Inflammatory macrophage treated with lipopolysaccharide for 1 hour (primary cell): ENCODE measurements around the gene CLDN5.

Experiments used
- DNase-seq, 2 donors: peaks; one replicate each; pipeline ENCODE4 v3.0.0-alpha.2; 2020 to 2022

The CLDN5 gene

DNA sequence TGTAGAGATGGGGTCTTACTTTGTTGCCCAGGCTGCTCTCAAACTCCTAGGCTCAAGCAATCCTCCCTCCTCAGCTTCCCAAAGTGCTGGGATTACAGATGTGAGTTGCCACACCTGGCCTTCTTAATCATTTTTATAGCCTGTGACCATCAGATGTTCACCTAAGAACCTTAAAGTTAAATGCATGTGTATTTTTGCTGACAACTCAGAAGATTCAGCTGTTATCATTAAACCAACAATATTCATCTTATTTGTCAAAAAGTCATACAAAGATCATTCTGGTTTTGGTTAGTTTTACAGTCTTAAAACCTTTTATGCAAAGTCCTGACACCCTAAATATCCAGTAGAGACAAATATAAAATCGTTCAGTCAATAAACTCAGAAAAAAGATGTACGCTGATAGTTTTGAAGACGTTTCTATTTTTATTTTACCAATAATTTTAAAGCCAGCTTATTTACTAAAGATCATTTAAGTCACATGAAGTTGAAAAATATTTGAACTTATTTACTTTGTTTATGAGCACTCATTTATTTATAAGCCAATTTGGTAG is 22.2 kb downstream of the CLDN5 start:
- DNase-seq: no peak

DNA sequence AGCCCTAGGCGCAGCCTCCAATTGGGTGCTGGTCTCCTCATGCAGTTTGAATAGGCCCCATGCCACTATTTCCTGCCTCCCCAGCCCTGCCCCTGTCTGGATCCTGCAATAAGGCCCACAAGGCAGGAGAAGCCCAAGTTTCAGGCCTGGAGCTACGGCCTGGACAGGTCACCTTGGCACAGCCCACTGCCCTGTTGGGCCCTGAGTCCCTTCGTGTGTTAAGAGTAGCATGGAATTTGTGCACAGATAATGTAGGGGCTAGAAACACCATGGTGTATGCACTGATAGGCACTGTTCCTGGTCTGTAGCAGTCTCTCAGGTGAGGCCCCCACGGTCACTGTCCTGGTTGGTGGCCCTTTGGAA is 24.3 kb downstream of the CLDN5 start:
- no peak for DNase-seq

DNA sequence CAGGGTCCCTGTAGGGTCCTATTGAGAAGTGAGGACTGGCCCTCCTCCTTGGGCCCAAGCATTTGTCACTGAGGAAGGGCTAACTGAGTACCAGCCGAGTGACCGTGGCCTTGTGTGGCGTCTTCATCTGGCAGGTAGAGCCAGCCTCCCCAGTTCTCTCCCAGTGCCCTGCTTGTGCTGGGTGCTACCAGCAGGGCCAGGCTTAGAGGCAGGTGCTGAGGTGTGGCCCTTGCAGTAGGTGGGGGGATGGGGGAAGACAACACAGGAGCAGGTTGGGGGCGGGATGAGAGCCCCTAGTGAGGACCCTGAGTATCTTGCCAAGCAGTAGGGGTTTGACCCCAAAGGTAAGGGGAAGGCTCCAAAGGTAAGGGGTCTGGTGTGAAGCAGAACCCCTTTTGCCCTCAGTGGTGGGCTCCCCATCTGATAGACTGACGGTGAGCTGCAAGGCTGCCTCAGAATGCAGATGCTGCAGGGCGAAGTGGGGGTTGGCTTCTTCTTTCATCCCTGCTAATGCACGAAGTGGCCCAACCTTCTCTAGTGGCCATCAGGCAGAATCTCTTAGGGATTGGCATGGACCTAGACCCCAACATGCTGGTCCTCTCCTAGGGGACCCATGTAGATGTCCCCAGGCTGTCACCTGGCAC is 24.9 kb downstream of the CLDN5 start:
- no peak for DNase-seq

DNA sequence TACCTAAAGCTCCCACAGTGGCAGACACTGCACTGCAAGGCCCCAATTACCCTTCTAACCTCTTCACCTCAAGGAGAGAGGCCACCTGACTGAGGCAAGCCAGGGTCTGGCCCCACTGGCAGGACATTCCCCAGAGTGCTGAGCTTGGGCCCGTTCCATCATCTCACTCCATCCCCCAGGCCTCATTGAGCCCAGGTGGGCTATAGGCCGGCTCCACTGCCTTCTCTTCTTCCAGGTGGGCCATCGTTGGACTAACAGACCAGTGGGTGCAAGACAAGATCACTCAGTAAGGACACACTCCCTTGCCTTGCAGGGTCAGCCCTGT is 25.4 kb downstream of the CLDN5 start:
- DNase-seq: no peak

DNA sequence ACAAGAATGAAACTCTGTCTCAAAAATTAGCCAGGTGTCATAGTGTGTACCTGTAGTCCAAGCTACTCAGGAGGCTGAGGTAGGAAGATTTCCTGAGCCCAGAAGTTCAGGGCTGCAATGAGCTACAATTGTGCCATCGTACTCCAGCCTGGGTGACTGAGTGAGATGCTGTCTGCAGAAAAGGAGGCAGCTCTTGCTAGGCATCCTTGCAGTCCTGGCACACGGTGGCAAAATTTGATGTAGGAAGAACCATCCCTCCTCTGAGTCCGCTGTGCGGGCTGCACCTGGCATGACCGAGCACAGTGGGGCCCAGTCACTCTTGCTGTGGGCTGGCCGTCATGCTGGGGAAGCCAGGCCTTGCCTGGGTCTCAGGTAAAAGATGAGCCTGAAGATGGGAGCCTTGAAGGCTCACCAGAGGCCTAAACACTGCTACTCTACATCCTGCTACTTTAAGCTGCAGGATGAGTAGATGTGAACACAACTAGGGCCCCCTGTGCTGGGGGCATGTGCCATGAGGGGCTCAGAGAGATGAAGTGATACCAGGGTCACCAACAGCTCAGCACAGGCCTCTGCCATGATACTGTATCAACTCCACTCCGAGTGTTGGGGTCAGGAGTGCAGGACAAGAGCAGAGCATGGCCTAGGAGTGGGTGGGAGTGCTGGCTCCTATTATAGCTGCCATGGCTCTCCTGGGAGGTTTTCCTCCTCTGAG is 25.9 kb downstream of the CLDN5 start:
- no peak for DNase-seq

DNA sequence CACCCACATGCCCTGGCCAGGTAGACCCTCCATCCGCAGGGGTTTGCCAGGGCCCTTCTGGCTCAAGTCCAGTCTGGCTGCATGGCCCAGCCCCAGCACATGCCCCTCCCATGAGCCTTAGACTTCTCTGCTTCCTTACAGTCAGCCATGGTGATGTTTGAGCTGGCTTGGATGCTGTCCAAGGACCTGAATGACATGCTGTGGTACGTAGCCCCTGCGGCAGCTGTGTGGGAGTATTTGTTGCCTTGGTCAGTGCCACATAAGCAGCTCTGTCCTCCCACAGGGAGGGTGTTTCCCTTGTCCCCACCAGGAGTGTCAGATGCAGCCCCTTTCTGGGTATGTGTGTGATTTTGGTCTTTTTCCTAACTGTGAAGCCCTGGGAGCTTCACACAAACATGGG is 27.0 kb downstream of the CLDN5 start:
- DNase-seq: no peak

DNA sequence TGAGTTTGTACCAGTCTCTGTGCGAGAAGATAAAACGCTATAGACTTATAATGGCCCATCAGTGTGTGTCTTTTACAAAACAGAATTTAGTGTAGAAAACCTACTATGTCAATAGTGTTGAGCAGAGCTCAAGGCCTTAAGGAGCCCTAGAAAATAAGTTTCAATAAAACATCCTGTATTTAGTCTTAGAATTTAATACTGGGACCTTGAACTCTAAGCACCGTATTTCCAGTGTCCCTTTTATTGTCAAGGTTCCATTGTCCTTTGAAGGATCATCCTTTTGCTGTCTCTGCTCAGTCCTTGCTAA is 27.9 kb downstream of the CLDN5 start:
- DNase-seq: no peak

DNA sequence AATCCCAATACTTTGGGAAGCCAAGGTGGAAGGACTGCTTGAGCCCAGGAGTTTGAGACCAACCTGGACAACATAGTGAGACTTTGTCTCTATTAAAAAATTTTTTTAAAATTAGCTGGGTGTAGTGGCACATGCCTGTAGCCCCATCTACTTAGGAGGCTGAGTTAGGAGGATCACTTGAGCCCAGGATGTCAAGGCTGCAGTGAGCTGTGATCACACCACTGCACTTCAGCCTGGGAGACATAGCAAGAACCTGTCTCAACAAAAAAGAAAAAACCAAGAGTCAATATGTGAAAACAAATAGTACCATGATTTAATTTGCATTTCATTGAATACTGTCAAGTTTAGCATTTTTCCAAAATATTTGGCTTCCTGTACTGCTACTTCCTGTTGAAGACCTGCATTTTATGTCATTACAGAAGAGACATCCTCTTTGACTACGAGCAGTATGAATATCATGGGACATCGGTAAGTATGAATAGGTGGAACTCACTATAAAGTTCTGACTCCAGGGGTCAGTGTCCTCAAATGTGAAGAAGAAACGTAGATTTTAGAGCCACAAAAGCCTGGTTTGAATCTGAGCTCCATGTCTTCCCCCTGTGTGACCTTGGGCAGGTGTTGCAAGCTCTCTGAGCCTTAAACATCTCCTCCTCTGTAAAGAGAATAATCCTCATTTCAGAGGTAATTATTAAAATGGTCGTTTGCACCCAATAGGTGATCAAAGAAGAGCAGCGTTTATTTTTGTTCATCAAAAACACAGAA is 28.5 kb downstream of the CLDN5 start:
- DNase-seq: no peak

DNA sequence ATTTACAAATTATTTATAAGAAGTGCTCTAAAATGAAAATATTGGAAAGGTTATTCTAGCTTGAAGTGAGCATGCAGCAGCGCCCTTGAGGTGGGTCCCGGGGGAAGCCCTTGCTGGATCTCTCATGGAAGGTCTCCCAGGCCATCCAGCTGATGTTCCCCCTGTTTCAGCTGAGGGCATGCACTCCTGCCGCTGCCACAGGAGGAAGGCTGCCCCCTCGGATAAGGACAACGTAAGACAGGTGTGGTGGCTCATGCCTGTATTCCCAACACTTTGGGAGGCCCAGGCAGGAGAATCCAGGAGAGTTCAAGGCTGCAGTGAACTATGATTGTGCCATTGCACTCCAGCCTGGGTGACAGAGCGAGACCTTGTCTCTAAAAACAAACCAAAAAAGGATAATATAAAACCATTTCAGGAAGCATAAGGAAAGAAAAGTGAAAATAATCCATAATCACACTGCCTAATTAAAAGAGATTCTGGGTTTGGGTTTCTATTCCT is 29.5 kb downstream of the CLDN5 start:
- DNase-seq: no peak

DNA sequence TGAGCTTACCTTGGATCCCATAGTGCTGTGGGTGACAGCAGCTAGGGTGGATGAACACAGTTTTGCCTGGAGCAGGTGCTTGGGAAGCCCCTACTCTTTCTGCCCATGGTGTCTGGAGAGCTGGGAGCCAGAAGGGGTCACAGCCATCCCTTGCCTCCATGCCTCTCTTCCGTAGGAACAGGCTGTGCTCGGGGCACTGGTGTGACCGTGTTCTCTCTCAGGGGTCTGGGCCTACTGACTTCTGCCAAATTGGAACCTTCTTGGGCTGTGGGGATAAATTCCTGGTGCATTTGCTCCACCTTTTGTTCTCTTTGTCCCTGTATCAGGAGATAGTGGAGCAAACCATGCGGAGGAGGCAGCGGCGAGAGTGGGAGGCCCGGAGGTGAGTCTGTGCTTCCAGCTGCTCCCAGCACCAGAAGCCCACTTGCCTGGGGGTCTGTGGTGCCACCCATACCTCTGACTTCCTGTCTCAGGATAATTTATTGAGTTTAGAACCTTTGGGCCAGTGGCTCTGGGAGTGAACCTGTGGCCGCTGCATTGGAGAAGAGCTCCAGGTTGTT is 30.1 kb downstream of the CLDN5 start:
- DNase-seq: no peak

DNA sequence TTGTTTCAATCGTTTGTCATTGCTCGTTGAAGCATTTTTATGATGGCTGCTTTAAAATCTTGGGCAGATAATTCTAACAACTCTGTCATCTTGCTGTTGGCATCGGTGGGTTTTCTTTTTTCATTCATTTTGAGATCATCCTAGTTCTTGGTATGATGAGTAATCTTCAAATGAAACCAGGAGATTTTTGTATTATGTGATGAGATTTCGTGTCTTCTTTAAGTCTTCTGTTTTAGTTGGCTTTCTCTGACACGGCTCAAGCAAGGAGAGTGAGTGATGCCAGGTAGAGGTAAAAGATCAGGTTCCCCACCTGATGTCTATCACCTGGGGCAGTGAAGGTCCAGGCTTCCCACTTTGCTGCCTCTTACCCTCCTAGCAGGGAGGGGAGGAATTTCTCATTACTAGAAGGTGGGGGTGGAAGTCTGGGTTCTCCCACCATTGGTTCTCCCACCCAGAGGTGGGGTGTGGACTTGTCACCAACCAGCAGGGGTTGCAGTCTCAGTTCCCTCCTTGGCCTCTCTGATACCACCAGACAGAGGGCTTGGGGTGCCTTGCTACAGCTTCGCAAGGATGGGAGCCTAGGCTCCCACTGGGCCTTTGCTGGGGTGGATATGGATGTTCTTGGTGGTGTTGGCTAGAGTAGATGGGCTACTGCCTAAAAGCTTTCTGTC is 31.6 kb downstream of the CLDN5 start:
- no peak for DNase-seq

DNA sequence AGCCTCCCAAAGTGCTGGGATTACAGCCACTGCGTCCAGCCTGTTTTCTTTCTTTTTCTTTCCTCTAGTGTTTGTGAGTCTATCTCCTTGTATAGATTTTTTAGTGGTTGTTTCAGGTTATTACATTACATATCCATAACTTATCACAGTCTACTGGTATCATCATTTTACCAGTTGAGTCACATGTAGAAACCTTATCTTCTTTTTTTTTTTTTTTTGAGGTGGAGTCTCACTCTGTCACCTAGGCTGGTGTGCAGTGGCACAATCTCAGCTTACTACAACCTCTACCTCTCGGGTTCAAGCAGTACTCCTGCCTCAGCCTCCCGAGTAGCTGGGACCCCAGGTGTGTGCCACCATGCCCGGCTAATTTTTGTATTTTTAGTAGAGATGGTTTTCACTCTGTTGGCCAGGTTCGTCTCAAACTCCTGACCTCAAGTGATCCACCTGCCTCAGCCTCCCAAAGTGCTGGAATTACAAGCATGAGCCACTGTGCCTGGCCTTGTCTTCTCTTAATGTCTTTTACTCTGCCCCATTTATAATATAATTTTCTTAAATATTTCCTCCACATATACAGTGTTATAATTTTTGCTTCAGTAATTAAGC is 33.5 kb downstream of the CLDN5 start:
- no peak for DNase-seq

DNA sequence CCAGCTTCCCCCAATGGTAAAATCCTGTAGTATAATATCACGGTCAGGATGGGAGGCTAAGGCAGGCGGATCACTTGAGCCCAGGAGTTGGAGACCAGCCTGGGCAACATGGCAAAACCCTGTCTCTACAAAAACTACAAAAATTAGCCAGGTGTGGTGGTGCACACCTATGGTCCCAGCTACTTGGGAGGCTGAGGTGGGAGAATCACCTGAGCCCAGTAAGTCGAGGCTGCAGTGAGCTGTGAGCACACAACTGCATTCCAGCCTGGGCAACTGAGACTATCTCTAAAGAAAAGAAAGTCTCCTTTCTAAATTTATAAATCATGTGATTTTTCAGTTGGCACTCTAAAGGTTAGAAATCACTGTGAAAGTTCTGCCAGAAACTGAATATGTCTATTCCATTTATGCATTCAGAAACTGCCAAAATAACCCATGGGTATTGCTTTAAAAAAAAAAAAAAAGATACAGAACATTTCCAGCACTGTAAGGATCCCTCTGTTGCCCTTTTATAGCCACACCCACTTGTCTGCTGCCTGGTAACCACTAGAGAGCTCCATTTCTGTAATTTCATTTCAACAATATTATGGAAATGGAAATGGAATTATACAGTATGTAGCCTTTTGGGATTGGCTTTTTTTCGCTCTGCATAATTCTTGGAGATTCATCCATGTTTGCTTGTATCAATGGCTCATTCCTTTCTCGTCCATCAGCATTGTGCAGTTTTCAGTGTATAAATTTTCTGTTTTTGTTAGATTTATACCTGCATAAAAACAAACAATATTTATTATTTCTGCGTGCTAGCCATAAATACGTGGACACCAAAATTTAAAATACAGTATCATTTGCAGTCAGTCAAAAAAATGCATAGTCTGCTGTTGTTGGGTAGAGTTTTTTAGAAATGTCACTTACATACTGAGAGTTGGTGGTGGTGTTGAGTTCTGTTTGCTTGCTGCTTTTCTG is 35.0 kb downstream of the CLDN5 start:
- DNase-seq: peak in 1 of 2 donors; percentile 8

DNA sequence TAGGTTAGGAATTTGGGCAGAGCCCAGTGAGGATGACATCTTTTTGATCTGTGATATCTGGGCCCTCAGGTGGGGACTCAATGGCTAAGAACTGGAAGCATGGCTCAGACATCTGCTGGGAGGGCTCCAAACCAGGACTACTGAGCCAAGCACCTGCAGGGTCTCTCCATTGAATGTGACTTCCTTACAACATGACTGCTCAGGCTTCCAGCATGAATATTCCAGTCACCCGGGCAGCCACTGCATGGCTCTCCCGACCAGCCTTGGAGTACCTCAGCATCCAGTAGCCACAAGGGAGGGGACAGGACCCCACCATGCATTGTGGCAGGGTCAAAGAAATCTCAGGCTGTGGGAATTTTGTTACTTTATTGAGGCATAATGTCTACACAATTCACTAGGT is 35.9 kb downstream of the CLDN5 start:
- DNase-seq: no peak

DNA sequence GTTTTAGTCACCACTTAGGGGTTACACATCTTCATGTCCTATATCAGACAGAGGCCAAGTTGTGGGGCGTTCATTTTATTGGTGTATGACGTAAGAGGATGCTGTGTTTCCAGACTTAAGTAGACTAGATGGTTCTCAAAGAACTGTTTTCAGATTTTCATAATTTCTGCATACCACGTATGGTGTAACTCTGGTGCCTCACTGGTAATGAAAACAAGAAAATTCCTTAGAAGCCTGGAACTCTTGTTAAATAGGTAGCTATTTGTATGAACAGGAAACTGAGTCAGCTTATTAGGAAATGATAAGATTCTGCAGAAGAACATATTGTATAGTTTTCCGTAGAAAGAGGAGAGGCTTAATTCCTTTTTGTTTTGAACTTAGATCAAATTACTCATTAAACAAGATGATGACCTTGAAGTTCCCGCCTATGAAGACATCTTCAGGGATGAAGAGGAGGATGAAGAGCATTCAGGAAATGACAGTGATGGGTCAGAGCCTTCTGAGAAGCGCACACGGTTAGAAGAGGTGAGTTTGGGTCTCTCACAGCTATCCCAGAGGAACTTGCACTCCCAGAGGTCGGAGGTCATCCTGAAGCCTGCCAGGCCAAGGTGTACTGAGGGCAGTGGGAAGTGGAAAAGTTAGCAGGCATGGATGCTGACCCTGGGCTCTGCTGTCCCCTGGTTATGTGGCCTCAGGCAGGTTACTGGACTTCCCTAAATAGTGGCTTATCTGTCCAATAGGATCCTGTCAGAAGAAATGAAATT is 40.5 kb downstream of the CLDN5 start:
- no peak for DNase-seq

DNA sequence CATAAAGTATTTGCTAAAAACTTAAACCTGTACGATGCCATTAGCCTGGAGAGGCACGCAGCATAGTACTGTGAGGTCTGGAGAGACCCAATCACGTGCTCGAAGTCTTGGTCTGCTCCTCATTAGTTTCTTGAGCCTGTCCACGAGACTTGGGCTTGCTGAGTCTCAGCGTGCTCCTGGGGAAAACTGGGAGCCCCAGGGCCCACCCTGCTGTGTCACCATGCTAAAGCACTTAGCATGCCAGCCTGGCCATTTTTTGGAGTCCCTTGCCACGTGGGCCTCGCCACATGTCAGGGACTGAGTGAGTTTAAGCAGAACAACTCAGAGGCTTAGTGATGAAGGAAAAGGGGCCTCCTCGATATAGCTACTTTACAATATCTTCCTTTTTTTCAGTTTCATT is 41.9 kb downstream of the CLDN5 start:
- no peak for DNase-seq

DNA sequence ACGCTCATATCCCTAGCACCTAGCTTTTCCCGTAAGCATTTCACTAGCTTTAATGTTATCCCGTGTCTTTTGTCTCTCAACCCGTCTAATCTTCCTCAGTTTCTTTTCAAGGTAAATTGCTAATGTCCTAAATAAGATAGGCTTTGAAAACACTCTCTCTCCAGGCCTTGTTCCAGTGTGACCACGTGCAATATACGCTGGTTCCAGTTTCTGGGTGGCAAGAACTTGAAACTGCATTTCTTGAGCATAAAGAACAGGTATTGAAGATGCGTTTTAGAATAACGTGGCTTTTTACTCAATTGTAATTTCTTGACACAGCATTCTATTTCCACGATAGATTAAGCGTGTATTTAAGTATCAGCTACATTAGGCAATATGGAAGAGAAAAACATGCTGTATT is 43.4 kb downstream of the CLDN5 start:
- DNase-seq: no peak

DNA sequence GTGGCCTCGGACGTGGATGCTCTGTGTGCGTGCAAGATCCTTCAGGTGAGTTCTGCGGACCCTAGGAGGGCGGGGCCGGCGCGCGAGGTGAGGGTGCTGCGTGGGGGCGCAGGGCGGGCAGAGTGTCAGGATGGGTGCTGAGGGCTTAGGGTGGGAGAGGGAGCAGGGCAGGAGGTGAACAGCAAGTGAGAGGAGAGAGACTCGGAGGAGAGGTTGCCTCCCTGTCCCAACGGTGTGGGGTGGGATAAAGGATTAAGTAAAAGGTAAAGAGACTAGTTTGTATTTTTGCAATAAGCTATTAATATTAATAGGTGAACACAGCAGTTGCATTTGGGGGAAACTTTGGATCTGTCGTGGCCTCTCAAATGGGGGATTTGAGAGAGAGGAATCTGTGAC is 44.0 kb downstream of the CLDN5 start:
- DNase-seq: no peak

DNA sequence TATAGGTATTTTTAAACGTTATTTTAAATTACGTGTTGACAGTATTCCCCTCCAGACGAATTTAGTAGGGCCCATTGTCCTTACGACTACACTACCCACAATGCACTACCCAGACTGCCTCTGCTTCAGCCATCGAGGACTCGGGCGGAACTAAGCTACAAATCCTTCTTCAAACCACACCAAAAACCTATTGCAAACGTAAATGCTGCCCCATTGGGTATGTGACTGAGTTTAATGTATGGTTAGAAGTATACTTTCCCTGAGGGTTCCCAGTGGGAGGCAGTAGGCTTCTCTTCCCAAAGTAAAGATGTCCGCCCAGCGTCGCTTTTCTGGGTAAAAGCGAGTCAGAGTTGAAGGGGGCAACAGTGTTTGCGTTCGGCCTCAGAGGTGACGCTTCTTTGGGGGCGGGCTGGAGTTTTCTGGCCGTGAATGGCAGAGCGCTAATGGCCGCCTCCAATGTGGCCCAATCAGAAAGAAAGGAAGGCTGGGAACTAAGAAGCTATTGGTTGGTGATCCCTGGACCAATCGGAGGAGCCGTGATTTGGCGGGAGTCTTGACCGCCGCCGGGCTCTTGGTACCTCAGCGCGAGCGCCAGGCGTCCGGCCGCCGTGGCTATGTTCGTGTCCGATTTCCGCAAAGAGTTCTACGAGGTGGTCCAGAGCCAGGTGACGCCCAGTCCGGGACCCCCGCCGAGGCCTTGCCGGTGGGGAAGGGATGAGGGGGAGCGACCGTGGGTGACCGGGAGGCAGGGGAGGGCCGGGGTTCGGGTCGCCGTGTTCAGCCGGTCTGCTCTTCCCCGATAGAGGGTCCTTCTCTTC is 44.6 kb downstream of the CLDN5 start, which contains the start of gene CDC45:
Gene CDC45 (plus strand): TSS at position 566 of the 818 bp plus-strand sequence. CDS start 49 bp downstream, at position 615.
- DNase-seq: peak; percentile 98

DNA sequence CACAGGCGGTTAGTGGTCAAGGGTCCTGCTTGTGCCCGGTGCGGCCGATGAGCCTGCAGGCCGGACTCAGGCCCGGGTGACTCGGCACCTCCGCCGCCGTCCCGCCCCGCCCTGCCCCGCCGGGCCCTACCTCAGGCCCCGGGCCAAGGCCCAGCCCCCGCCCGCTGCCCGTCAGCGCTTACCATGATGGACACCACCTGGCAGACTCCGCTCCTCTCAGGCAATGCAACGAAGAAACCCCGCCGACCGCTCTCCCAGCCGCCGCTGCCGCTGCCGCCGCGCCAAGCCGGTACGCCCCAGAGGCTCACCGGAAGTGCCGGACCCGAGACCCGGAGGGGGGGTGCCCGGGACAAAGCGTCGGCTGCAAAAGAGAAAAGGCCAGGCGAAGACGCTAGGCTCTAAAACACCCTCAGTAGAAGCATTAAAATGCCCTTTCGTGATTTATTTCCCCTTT is 45.3 kb downstream of the CLDN5 start, which contains the start of gene UFD1:
Gene UFD1 (minus strand): TSS at position 293 of the 454 bp plus-strand sequence. CDS start 108 bp downstream, at position 185.
- peak in 1 of 2 donors; percentile 54 for DNase-seq
